GM23338 (cell line): Measurements from ENCODE around the gene LDLRAD3. TPM values are rescaled to one million over a fixed set of nuclear protein-coding genes. Genes with fewer than 3 reads are reported as not detected.

ENCODE experiments used
- CREB1 ChIP-seq: fragments of 250-450 bp; sonication (Bioruptor Pico); IDR thresholded peaks from 2 replicates; pipeline ENCODE4 v1.5.0; 2020; ENCODE audit warnings: low read depth, mild to moderate bottlenecking, moderate library complexity
- EZH2phosphoT487 ChIP-seq: fragments of 200-600 bp; sonication (generic); IDR thresholded peaks from one replicate; pipeline ENCODE4 v1.8.1; 2018; ENCODE audit warnings: antibody characterized with exemption; ENCODE audit not compliant: unreplicated experiment
- JUNB ChIP-seq: IDR thresholded peaks from one replicate; pipeline ENCODE4 v1.6.1; 2016; ENCODE audit warnings: antibody characterized with exemption; ENCODE audit not compliant: unreplicated experiment
- POLR2AphosphoS5 ChIP-seq: IDR thresholded peaks from 2 replicates; pipeline ENCODE4 v1.6.1; 2016; ENCODE audit warnings: antibody characterized with exemption, low read depth
- STAT1 ChIP-seq: IDR thresholded peaks from one replicate; pipeline ENCODE4 v1.6.1; 2016; ENCODE audit warnings: antibody characterized with exemption; ENCODE audit not compliant: unreplicated experiment
- ZNF114 ChIP-seq: fragments of 250-450 bp; sonication (Bioruptor Pico); IDR thresholded peaks from 2 replicates; pipeline ENCODE4 v1.5.0; 2020; ENCODE audit warnings: mild to moderate bottlenecking, moderate library complexity
- ZNF331 ChIP-seq: fragments of 250-450 bp; sonication (Bioruptor Pico); IDR thresholded peaks from 2 replicates; pipeline ENCODE4 v1.5.0; 2020; ENCODE audit warnings: low read depth, mild to moderate bottlenecking, moderate library complexity
- polyA plus RNA-seq: library from polyadenylated mRNA; unstranded; fragments of >200 nt; fragmentation: Nextera tagmentation; extraction: Ambion mirVana; gene quantifications from 2 replicates; pipeline ENCODE4 v1.2.1, GENCODE V29; 2016
- total RNA-seq: library from RNA; depleted of rRNA; stranded (reverse); fragments of >200 nt; shearing (Covaris generic); gene quantifications from 2 replicates; pipeline ENCODE4 v1.2.3, GENCODE V29; 2014
- TF ChIP-seq, protein P1 (sequence below): fragments of 250-450 bp; sonication (Bioruptor Pico); IDR thresholded peaks from 2 replicates; pipeline ENCODE4 v1.5.0; 2020; ENCODE audit warnings: mild to moderate bottlenecking, moderate library complexity
- TF ChIP-seq, protein P2 (sequence below): IDR thresholded peaks from one replicate; pipeline ENCODE4 v1.6.1; 2018; ENCODE audit warnings: antibody characterized with exemption; ENCODE audit not compliant: unreplicated experiment

LDLRAD3 gene
- total and polyA plus RNA-seq, 2 experiments from 2014 or later, result 8.5 to 19.4 TPM

DNA sequence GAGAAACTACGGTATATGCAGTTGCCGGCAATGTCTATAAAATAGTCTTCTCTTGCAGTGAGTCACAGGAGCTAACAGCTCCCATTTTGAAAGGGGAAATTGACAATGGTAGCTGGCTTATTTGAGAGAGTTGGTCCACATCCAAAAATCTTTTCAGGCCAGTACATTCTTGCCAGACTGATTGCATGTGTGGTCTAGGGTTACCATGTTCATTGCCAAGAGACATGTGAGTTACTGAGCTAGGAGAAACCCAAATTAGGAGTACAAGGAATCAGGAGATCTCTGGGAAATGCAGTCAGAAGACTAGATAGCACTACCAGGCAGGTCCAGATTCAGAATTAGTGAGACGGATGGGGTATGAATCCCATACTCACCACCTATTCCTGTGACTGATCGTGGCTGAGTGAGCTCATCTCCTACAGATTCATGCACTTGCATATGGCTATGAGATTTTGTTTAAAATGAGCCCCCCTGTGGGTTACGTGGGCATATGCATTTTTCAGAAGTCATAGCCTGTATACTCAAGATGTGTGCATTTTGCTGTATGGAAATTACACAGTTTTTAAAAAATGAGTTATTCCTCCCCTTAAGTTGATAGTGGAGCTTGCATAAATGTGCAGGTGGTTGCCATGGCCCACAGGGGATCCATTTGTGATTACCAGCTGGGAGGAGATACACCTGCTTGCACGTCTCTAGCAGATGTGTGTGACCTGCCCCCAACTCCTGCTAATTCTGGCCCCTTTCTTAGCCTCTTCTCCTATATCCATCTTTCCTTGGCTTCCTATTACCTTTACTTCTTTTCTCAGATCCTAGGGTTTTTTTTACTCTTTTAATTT is 242.7 kb downstream of the LDLRAD3 start (continued):
- TF ChIP-seq, protein P1, sequence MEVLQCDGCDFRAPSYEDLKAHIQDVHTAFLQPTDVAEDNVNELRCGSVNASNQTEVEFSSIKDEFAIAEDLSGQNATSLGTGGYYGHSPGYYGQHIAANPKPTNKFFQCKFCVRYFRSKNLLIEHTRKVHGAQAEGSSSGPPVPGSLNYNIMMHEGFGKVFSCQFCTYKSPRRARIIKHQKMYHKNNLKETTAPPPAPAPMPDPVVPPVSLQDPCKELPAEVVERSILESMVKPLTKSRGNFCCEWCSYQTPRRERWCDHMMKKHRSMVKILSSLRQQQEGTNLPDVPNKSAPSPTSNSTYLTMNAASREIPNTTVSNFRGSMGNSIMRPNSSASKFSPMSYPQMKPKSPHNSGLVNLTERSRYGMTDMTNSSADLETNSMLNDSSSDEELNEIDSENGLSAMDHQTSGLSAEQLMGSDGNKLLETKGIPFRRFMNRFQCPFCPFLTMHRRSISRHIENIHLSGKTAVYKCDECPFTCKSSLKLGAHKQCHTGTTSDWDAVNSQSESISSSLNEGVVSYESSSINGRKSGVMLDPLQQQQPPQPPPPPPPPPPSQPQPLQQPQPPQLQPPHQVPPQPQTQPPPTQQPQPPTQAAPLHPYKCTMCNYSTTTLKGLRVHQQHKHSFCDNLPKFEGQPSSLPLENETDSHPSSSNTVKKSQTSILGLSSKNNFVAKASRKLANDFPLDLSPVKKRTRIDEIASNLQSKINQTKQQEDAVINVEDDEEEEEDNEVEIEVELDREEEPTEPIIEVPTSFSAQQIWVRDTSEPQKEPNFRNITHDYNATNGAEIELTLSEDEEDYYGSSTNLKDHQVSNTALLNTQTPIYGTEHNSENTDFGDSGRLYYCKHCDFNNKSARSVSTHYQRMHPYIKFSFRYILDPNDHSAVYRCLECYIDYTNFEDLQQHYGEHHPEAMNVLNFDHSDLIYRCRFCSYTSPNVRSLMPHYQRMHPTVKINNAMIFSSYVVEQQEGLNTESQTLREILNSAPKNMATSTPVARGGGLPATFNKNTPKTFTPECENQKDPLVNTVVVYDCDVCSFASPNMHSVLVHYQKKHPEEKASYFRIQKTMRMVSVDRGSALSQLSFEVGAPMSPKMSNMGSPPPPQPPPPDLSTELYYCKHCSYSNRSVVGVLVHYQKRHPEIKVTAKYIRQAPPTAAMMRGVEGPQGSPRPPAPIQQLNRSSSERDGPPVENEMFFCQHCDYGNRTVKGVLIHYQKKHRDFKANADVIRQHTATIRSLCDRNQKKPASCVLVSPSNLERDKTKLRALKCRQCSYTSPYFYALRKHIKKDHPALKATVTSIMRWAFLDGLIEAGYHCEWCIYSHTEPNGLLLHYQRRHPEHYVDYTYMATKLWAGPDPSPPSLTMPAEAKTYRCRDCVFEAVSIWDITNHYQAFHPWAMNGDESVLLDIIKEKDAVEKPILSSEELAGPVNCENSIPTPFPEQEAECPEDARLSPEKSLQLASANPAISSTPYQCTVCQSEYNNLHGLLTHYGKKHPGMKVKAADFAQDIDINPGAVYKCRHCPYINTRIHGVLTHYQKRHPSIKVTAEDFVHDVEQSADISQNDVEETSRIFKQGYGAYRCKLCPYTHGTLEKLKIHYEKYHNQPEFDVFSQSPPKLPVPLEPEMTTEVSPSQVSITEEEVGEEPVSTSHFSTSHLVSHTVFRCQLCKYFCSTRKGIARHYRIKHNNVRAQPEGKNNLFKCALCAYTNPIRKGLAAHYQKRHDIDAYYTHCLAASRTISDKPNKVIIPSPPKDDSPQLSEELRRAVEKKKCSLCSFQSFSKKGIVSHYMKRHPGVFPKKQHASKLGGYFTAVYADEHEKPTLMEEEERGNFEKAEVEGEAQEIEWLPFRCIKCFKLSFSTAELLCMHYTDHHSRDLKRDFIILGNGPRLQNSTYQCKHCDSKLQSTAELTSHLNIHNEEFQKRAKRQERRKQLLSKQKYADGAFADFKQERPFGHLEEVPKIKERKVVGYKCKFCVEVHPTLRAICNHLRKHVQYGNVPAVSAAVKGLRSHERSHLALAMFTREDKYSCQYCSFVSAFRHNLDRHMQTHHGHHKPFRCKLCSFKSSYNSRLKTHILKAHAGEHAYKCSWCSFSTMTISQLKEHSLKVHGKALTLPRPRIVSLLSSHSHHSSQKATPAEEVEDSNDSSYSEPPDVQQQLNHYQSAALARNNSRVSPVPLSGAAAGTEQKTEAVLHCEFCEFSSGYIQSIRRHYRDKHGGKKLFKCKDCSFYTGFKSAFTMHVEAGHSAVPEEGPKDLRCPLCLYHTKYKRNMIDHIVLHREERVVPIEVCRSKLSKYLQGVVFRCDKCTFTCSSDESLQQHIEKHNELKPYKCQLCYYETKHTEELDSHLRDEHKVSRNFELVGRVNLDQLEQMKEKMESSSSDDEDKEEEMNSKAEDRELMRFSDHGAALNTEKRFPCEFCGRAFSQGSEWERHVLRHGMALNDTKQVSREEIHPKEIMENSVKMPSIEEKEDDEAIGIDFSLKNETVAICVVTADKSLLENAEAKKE (CRISPR knock-in tag), result no peak
- TF ChIP-seq POLR2AphosphoS5 (no peak), JUNB (no peak), STAT1 (no peak), ZNF114 (CRISPR knock-in tag) (no peak), ZNF331 (no peak), CREB1 (no peak), EZH2phosphoT487 (no peak)
- TF ChIP-seq, protein P2, sequence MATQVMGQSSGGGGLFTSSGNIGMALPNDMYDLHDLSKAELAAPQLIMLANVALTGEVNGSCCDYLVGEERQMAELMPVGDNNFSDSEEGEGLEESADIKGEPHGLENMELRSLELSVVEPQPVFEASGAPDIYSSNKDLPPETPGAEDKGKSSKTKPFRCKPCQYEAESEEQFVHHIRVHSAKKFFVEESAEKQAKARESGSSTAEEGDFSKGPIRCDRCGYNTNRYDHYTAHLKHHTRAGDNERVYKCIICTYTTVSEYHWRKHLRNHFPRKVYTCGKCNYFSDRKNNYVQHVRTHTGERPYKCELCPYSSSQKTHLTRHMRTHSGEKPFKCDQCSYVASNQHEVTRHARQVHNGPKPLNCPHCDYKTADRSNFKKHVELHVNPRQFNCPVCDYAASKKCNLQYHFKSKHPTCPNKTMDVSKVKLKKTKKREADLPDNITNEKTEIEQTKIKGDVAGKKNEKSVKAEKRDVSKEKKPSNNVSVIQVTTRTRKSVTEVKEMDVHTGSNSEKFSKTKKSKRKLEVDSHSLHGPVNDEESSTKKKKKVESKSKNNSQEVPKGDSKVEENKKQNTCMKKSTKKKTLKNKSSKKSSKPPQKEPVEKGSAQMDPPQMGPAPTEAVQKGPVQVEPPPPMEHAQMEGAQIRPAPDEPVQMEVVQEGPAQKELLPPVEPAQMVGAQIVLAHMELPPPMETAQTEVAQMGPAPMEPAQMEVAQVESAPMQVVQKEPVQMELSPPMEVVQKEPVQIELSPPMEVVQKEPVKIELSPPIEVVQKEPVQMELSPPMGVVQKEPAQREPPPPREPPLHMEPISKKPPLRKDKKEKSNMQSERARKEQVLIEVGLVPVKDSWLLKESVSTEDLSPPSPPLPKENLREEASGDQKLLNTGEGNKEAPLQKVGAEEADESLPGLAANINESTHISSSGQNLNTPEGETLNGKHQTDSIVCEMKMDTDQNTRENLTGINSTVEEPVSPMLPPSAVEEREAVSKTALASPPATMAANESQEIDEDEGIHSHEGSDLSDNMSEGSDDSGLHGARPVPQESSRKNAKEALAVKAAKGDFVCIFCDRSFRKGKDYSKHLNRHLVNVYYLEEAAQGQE, result no peak
